ENCODE results near the gene SLCO3A1.

Gene SLCO3A1

DNA sequence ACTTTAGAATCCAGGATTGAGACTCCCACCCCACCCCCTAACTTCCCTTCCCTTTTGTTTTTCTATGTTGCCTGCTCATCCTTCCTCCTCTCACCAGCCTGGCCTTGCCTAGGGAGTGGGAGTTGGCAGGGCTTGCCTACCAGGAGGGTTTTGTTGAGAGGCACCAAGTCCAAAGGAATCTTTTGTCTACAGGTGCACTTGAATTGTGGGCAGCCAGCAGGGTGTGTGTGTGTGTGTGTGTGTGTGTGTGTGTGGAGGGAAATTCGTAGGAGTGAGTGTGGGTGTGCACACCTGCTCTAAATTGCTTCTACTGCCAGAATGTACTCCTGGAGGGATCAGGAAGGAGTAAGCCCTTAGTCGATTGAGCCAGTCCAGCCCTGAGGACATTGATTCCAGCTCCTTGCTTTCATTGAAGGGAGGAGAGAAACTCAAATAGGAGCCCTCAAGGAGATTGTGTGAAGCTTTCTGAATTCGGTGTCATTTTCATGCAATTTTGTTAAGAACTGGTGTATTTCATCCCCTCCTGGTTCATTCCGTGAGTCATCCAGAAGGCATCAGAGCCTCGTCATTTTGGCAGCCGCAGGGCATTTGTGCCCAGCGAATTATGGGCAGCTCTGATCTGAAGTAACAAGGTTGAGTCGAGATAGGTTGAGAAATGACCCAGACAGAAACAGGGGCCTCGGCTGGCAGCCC lies 112.1 kb downstream of the SLCO3A1 start:
- no peak for DNase-seq (ENCODE audit: low read depth in 2 of 2)

DNA sequence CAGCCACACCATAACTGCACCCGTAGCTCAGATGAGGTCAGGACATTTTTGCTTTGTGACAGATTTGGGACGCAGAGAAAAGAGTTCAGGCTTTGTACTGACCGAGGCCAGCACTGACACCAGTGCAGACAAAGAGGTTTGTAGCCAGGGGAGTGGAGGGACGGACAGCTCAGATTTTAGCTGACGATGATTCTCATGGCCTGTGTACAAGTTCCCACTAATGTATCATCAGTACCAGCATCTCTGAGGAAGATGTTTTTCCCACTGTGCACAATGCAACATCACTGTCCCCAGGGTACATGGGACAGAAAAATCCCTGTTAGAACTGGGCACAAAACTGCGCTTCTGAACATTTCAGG lies 112.7 kb downstream of the SLCO3A1 start:
- DNase-seq (ENCODE audit: low read depth in 2 of 2): no peak

DNA sequence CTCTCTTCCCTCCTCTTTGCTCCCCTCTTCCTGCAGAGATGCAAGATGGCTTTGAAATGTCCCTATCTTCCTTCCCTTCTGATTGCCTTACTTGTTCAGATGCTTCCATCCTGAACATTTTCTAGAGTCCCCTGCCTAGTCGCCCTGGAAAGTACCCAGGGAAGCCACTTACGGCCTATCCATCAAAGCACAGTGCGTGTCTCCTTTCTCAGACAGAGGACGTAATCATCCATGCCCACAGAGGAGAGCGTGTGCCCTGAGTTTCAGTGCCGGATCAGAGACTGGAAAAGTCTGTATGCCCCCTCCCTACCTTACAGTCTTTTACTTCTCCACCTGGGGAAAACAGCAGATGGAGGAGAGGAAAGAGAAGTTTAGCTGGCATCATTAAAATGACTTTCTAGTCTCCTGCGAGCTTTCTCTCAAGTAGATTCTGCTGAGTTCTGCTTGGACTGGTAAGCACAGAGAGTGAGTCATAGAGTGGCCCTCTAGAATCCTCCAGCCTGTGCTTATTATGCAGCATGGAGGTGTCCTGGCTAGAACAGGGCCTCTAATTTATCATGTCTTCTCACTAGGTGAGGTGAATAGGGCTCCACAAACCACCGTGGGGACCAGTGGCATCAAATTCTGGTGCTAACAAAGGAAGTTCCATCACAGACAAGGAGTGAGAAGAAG lies 114.6 kb downstream of the SLCO3A1 start:
- DNase-seq (ENCODE audit: low read depth in 2 of 2): no peak

DNA sequence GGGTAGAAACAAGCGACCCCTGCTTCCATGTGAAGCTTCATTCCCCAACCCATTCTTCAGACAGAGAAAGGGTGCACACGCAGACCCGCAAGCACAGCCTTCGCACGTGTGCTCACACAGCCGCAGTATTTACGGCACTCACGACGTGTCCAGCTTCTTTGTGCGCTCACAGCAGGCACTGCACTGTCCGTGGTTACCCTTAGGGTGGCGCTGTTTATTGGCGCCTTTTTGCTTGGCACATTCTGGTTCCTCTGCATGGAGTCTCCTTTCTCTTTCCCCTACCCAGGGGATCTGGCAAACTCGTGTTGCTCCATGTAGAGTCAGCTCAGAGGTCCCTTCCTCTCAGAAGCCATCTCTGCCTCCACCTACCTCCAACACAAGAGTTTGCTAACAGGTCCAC lies 115.1 kb downstream of the SLCO3A1 start:
- DNase-seq (ENCODE audit: low read depth in 2 of 2): no peak

DNA sequence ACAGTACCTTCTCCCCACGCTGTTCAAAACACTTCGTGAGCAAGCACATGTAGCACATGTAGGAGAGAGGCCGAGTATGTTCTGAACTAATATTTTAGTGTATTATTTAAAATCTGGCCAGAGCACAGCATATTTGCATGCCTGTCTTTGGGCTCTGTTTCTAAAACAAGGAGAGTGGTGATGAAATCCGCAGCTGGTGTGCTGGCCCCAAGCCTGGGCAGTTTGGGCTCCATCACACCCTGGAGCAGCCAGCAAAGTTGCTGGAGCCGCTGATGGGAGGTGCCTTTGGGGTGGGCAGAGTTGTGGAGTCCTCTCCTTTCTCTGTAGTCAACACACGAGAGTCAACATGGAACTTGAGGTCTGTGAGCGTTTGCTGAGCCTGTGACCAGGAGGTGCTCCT lies 116.6 kb downstream of the SLCO3A1 start:
- DNase-seq (ENCODE audit: low read depth in 2 of 2): no peak

DNA sequence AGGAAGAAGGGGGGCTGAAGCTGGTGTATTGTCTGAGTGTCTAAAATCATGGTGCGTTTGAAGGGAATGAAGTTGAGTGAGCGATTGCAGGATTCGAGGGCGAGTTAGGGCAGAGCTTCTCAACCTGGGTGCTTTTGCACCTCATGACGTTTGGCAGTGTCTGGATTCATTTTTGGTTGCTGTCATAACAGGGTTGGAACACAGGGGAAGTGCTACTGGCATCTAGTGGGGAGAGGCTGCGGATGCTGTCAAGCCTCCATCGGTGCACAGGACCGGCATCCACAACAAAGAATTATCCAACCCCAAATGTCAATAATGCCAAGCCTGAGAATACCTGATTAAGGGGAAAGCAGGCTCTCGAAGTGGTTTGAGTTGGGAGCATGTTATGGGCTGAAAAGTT lies 120.0 kb downstream of the SLCO3A1 start:
- DNase-seq (ENCODE audit: low read depth in 2 of 2): no peak

DNA sequence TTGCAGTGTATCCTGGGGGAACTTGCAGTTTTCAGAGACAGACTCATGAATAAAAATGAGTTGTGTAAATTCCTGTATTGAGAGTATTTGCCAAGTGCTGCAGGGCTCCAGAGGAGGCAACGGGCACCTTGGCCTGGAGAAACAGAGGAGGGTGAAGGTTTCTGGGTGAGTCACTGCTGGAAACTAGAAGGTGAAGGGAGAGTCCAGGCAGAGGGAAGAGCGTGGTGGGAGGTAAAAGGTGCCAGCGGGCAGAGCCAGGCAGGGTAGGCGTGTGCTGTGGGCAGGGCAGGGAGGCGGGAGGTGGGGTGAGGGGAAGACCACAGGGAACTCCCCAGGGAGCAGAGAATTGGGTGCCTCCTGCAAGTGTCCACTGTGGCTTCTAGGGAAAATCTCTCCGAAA lies 120.8 kb downstream of the SLCO3A1 start:
- no peak for DNase-seq (ENCODE audit: low read depth in 2 of 2)

DNA sequence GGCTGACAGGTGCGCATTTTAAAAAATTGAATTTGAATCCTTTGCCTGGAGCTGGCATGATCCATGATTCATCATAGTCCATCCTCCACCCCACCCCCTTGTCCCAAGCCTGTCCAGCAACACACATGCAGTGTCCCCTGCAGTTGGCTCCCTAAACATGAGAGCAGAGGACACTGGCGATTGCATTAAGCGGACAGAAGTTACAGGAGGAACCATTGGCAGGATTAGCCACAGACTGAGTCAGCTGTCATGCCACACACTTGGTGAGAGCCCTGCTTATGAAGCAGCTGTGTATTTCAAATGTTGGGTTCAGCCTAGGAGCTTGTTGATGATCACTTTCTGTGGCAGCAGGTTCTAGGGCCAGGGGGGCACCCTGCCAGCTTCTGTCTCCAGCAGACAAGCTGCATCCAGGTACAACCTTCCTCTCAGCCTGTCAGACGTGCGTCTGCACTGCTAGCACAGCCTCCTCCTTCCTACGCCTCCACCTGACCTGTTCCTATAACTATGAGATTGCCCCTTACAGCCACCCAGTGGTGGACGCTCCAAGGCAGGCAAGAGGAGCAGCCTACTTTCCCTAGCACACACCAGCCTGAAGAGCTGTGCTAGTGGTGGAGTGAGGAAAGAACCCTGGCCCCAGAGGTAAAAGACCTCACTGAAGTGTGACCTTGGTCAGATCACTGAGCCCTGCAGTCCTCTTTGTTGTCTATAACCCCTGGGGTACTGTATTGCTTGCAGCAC lies 121.9 kb downstream of the SLCO3A1 start:
- DNase-seq (ENCODE audit: low read depth in 2 of 2): no peak

DNA sequence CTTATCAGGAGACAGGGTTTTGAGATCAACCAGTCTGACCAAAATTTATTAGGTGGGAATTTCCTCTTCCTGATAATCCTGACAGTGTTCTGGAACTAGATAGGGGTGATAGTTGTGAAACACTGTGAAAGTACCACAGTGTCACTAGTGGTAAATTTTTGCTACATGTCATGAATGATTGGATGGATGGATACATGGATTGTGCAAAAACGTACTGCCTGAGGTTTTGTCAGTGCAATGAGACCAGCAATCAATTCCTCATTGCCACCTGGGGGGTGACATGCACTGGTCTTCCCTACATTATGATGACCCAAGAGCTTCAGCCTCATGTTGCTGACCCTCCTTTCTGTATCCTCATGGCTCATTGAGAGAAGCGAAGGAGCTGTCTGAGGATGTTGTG lies 123.5 kb downstream of the SLCO3A1 start:
- DNase-seq (ENCODE audit: low read depth in 2 of 2): no peak

DNA sequence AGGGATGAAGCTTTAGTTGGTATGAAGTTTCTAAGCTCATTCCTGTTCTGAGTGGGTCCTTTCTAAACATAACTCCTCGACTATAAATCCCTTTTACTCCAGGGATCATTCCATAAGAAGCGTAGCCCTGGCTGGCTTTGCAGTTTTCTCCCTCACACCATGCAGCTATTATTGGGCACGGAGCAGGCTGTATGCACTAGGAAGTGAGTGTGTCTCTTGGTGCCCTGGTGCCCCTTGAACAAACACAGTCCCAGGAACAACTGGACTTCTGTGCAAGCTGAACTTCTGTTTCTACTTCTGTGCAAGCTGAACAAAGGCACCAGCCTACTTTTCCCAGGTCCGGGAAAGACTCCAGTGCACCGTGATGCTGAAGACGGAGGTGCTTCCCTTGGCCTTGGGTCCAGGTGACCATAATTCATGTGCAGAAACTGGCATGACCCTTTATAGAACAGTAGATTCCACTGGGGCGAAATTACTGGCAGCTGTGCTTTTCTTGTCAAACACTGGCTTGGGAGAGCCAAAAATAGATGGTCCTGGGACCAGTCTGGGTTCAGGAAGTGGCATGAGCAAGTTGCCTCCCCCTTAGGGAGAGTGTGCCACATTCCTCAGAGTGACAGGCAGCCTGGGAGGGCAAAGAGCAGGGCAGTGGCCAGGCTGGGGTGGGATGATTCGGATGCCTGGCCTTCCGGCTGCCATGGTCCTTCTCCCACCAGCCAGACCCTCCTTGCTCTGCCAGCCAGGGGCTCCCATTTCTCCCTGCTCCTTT lies 127.2 kb downstream of the SLCO3A1 start:
- DNase-seq (ENCODE audit: low read depth in 2 of 2): no peak

DNA sequence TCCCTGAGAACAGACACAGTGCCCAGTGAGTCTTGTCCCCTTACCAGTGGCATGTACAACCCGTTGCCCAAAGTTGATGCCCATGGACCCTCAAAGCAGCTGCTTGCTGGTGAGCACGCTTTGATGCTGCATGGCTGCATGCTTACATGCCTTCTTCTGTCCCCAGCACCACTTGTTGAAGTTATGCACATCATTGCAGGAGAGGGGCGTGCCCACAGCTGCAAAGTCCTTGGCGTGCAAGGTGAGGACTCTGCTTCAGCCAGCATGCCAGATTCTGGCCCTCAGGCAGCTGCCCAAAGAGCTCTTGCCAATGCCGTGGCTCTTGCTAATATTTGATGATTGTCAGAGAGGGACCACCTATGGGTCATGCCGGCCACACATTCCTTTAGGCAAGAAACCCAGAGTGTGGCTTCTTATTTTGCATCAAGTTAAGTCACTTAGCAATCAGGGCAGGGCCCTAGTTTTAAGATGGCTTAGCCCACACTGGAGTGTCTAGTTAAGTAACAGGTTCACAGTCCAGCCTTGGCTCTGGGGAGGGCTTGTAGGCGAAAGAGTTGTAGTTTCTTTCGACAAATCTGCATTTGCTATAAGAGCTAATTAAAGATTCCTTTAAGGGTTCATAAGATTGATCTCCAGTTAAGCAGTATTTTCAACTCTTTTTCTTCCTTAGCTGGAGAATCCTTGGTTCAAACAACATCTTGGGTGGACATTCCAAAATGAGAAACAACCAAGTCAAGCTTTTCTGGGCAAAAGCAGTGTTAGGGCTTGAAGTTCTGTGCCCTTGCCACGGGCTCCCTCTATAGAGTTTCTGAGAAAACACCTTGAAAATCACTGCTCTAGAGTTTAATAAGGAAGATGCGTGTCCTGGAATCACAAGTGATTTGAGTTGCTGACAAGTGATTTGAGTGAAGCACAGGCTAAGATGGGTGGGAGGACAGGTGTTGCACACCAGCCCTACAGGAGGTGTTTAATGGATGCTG lies 128.6 kb downstream of the SLCO3A1 start:
- no peak for DNase-seq (ENCODE audit: low read depth in 2 of 2)

DNA sequence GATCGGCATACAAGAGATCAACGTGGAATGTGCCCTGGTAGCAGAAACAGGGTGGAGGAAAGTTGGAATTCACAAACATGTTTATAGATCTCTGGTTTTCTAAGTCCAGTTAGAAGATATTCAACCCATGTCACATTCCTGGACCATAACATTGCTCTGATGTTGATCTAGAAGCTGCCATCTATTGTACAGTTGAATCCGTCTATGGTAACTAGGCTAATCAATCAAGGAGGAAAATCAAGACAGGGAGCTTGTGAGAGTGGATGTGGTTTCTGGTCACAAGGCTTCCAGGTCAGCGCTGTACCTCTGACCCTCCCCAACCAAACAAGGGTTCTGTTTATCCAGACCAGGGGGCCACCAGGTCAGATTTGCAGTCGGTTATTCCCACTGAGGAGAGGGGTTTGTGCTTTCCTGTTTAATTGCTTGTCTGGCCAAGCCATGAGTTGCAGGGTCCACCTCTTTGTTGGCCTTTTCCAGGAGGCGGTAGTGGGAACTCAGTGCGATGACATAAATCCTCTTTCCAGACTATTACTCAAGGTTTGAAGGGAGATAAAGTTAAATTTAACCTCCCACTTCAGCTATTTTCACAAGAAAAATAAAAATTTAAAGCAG lies 130.3 kb downstream of the SLCO3A1 start:
- DNase-seq (ENCODE audit: low read depth in 2 of 2): no peak

DNA sequence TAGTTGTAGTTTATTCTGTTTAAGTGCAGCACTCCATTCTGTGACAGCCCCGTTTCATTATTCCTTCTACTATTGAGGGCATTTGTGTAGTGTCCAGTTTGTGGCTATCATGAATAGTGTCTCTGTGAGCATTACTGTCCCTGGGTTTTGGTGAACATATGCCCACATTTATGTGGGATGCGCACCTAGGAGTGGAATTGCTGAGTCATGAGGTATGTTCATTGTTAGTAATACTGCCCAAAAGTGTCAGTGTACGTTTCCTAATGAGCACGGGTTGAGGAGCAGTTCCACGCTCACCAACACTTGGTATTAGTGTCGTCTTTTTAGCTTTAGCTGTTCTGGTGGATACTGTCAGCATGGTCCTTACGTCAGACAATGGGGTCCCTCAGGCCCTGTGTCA lies 131.8 kb downstream of the SLCO3A1 start:
- DNase-seq (ENCODE audit: low read depth in 2 of 2): no peak

DNA sequence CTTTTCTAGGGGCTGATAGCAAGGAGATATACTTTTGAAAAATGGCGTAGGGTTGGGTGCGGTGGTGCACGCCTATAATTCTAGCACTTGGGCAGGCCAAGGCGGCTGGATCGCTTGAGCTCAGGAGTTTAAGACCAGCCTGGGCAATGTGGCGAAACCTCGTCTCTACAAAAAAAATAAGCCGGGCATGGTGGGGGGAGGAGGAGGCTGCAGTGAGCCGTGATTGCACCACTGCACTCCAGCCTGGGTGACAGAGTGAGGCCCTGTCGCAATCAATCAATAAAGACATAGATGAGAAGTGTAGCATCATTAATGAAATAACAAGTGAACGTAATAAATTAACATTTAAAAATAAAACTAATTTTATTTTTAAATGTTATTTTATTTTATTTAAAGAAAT lies 134.6 kb downstream of the SLCO3A1 start:
- DNase-seq (ENCODE audit: low read depth in 2 of 2): no peak

DNA sequence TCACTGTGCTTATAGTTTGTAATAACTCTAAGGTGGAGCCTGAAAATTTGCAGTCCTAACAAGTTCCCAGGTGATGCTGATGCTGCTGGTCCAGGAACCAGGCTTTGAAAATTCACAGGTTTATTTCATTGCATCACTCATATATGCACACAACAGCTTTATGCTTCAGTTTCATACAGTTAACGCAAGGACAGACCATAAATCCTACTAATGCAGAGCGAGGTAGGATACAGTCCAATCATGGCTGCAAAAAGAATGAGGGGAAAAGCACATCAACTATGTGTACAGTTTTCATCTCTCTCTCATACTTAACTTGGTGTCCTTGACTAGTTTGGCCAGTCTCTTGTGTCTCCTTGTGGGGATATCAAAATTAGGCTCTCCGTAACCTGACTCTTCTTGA lies 135.1 kb downstream of the SLCO3A1 start:
- no peak for DNase-seq (ENCODE audit: low read depth in 2 of 2)

DNA sequence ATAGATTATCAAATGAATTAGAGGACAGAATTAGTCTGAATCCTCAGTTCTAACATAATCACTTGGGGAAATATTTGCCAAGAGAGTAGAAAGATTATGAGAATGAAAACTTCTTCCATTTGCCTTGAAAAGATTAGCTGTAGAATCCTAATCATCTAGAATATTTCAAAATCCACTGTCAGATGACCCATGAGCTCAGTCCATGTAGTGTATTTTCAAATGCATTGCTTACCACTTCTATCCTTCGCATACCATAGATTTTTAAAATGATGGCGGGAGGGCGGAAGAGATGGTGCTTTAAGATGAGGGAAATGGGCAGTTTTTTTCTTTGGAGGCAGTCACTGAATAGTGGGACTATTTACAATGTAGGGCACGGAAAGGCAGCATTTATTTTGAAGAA lies 136.3 kb downstream of the SLCO3A1 start:
- no peak for DNase-seq (ENCODE audit: low read depth in 2 of 2)

DNA sequence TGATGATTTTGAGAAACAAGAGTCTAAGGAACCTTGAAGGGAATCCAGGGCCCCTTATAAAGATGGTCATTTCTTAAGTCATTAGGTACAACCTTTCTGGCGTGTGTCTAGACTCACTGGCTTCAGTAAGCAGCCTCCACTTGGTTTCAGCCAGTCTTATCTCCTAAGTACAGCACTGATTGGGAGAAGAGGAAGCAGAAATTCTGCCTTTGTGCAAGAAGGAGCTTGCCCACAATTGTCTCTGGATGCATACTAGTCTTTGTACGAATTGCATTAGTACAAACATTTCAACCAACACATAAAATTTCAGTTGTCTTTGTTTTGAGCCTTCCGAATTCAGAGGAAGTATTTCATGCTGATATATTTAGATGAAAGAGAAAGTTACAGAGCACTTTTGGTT lies 139.4 kb downstream of the SLCO3A1 start:
- DNase-seq (ENCODE audit: low read depth in 2 of 2): no peak

DNA sequence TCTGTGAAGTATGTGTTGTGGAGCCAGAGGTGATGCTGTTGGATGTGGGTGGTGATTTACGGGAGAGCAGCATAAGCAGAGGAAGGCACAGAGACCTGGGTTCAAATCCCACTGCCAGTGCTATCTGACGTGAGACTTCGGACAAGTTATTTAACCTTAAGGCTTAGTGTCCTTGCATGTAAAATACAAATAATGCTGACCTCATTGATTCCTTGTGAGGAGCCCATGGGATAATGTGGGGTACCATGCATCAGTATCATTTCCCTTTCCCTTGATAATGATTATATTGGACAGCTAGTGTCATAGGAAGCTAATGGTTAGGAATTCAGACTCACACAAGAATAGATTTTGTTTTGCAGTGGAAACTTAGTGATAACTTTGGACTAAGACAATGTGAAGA lies 141.6 kb downstream of the SLCO3A1 start:
- DNase-seq (ENCODE audit: low read depth in 2 of 2): no peak

DNA sequence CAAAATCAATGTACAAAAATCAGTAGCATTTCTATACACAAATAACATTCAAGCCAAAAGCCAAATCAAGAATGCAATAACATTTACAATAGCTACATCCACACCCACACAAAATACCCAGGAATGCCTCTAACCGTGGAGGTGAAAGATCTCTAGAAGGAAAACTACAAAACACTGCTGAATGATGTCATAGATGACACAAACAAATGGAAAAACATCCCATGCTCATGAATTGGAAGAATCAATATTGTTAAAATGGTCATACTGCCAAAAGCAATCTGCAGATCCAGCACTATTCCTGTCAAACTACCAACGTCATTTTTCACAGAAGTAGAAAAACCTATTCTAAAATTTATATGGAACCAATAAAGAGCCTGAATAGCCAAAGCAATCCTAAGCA lies 143.7 kb downstream of the SLCO3A1 start:
- no peak for DNase-seq (ENCODE audit: low read depth in 2 of 2)

DNA sequence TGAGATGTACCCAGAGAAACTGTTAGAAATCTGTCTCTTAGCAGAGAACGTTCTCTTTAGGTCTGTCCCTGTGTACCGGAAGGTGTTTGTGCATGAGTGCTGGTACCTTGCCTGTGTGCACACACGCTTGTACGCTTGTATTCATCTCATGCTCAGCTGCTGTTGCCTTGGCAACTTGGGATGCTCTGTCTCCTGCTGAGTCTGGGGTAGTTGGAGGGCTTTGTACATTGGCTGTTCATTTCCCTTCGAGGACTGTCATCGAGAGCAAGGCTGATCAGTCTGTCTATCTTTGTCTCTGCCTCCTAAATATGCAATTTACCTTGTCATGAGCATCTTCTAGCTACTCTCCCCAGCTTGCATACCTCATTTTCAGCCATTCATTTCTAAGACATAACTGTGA lies 147.2 kb downstream of the SLCO3A1 start:
- DNase-seq (ENCODE audit: low read depth in 2 of 2): no peak

DNA sequence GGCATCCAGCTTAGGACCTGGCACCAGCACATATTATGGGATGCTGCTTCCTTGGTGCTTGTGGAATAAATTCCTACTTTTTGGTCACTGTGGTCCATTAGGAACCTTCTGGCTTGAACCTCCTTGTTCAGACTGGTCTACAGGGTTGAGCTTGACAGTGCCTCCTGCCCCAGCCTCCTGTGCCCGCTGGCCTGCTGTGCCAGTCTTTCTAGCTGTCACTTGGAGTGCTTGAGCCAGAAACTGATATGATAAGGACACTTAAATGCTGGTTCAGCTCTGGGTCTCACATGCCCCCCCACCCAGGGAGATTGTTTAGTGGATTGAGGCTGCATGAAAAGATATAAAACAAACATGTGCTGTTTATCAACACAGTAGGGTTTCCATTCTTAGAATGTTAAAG lies 147.8 kb downstream of the SLCO3A1 start:
- no peak for DNase-seq (ENCODE audit: low read depth in 2 of 2)

Data from activated CD4-positive, alpha-beta T cell treated with anti-CD3 and anti-CD28 coated beads for 24 hours (primary cell).